Panc1 (cell line): ENCODE measurements around the gene EPHA10. TPM values are rescaled to one million over a fixed set of nuclear protein-coding genes. Genes with fewer than 3 reads are reported as not detected.

Experiments
- ATAC-seq: fragments of 200-7000 bp; cut with Tn5 transposase; 2 replicates; pipeline ENCODE4 v1.9.1; 2020; ENCODE audit warnings: mild to moderate bottlenecking, moderate library complexity
- BruUV-seq: library from RNA; stranded (reverse); fragments of 400-500 nt; replicated peaks from 2 replicates; lab custom pipeline; 2021; lab: Mats Ljungman, UMichigan
- CTCF ChIA-PET: fragments of 300-600 bp; sonication (Branson Sonifier 250); formaldehyde crosslinking; loops from one replicate; lab custom pipeline; 2022; ENCODE audit warnings: antibody characterized with exemption; lab: Charles Lee
- POLR2A ChIA-PET: fragments of 300-600 bp; sonication (Branson Sonifier 250); formaldehyde crosslinking; loops from one replicate; lab custom pipeline; 2022; ENCODE audit warnings: antibody characterized with exemption; lab: Charles Lee
- DNase-seq: peaks from one replicate; pipeline ENCODE4 v3.0.0-alpha.2; 2010; ENCODE audit warnings: low read depth, low spot score
- H3K27ac ChIP-seq: 2 replicates; pipeline ENCODE4 v1.5.1; 2011; ENCODE audit warnings: mild to moderate bottlenecking, low read length, inconsistent platforms
- H3K27me3 ChIP-seq: fragments of 200-500 bp; sonication (Bioruptor generic); 2 replicates; pipeline ENCODE4 v1.6.0; 2014; ENCODE audit warnings: low read length, inconsistent platforms; ENCODE audit not compliant: control insufficient read depth, insufficient read depth
- H3K36me3 ChIP-seq: fragments of 200-500 bp; sonication (Bioruptor generic); 2 replicates; pipeline ENCODE4 v1.5.1; 2014; ENCODE audit warnings: inconsistent platforms, mild to moderate bottlenecking, low read length, moderate library complexity; ENCODE audit not compliant: control insufficient read depth, insufficient read depth
- H3K4me1 ChIP-seq: 2 replicates; pipeline ENCODE4 v1.5.1; 2011; ENCODE audit warnings: inconsistent platforms, mild to moderate bottlenecking, low read length, moderate library complexity; ENCODE audit not compliant: control insufficient read depth, insufficient read depth
- H3K4me3 ChIP-seq, 2 experiments: 2 replicates each; pipeline ENCODE4 v1.5.1; 2011 to 2012; ENCODE audit warnings: low read depth in 2 of 2, low read length in 2 of 2, mild to moderate bottlenecking in 2 of 2, inconsistent platforms in 1 of 2, moderate library complexity in 1 of 2
- H3K9me3 ChIP-seq: fragments of 200-500 bp; sonication (Bioruptor generic); 2 replicates; pipeline ENCODE4 v1.5.1; 2014; ENCODE audit warnings: low read depth, mild to moderate bottlenecking, inconsistent platforms, low read length, moderate library complexity; ENCODE audit not compliant: control insufficient read depth, insufficient read depth
- CTCF ChIP-seq: fragments of 450-650 bp; IDR thresholded peaks from 2 replicates; pipeline ENCODE4 v1.5.1; 2017; ENCODE audit warnings: mild to moderate bottlenecking
- POLR2AphosphoS5 ChIP-seq: IDR thresholded peaks from 2 replicates; pipeline ENCODE4 v1.6.1; 2012; ENCODE audit warnings: mild to moderate bottlenecking, low read depth, low read length, moderate library complexity
- REST ChIP-seq, 2 experiments: IDR thresholded peaks; 2 replicates each; pipeline ENCODE4 v1.6.1; 2011 to 2012; ENCODE audit warnings: low read depth in 2 of 2, control low read depth in 1 of 2, low read length in 1 of 2, mild to moderate bottlenecking in 1 of 2, moderate library complexity in 1 of 2; ENCODE audit not compliant: insufficient read depth in 1 of 2
- SIN3A ChIP-seq: IDR thresholded peaks from 2 replicates; pipeline ENCODE4 v1.6.1; 2012; ENCODE audit warnings: low read depth, mild to moderate bottlenecking, low read length, moderate library complexity, borderline replicate concordance; ENCODE audit not compliant: insufficient read depth
- TCF7L2 ChIP-seq: IDR thresholded peaks from 2 replicates; pipeline ENCODE4 v1.6.1; 2011; ENCODE audit warnings: mild to moderate bottlenecking, low read depth, low read length, inconsistent platforms
- in situ Hi-C: cut with HindIII; loops from 2 replicates; pipeline ENCODE4 v1.10.0; 2016; ENCODE audit warnings: low sequenced_read_pairs, low pct_unique_long_range_greater_than_20kb
- intact Hi-C: fragments of 100-400 bp; cut with micrococcal nuclease; formaldehyde crosslinking; loops from one replicate; pipeline ENCODE4 v1.10.0; 2022; ENCODE audit not compliant: unreplicated experiment
- total RNA-seq: library from RNA; stranded (reverse); gene quantifications from one replicate; pipeline ENCODE4 v1.2.1, GENCODE V29; 2021; ENCODE audit not compliant: unreplicated experiment

EPHA10 gene
- total RNA-seq, 1 experiment from 2014 or later, result 2.8 TPM

GRCh38 chr1:37728416-37728815 lies 36.5 kb downstream of the EPHA10 start:
- CTCF ChIA-PET, result interaction anchor here (0.5 kb wide), 1 partner anchor 108 kb away, joined by 9 read pairs; no protein-coding TSS in a partner anchor
- POLR2A ChIA-PET, result no interaction called here
- ATAC-seq (no peak), DNase-seq (no peak)
- Histone ChIP-seq H3K27me3 (no peaks in the 10 kb centered on the region), H3K4me3 (no peak overlapping the region), H3K27ac (no peak overlapping the region), H3K9me3 (no peaks in the 10 kb centered on the region), H3K4me1 (no peaks in the 10 kb centered on the region), H3K36me3 (no peaks in the 10 kb centered on the region)
- intact Hi-C loops, result no loop called here
- TF ChIP-seq SIN3A, result no peak
- TF ChIP-seq CTCF, result no peak
- TF ChIP-seq REST (IDR thresholded peaks at IDR 0.05; ENCODE audit: insufficient read depth in 1 of 2, low read depth in 2 of 2, low read length in 1 of 2), result no peak
- in situ Hi-C loops, result no loop called here
- no TSS peak for BruUV-seq

GRCh38 chr1:37726751-37727585 lies 38.0 kb downstream of the EPHA10 start:
- ChIA-PET CTCF (no interaction called here), POLR2A (interaction anchor here (0.6 kb wide), 1 partner anchor 16 kb away, joined by 3 read pairs; no protein-coding TSS in a partner anchor)
- Histone ChIP-seq H3K4me1 (no peaks in the 10 kb centered on the region), H3K4me3 (no peak overlapping the region), H3K36me3 (no peaks in the 10 kb centered on the region), H3K9me3 (no peaks in the 10 kb centered on the region), H3K27ac (no peak overlapping the region), H3K27me3 (no peaks in the 10 kb centered on the region)
- DNase-seq (no peak), ATAC-seq (no peak)
- intact Hi-C loops (no loop called here), in situ Hi-C loops (no loop called here)
- TF ChIP-seq SIN3A, result no peak
- BruUV-seq, result no TSS peak

- POLR2A ChIA-PET, result no interaction called here
- H3K9me3 ChIP-seq, result no peaks in the 10 kb centered on the region
- no peaks in the 10 kb centered on the region for H3K27me3 ChIP-seq
- in situ Hi-C loops, result no loop called here
- H3K36me3 ChIP-seq, result no peaks in the 10 kb centered on the region
- intact Hi-C loops, result no loop called here
- CTCF ChIA-PET, result no interaction called here
- no peak for TF ChIP-seq TCF7L2
- no peak for TF ChIP-seq POLR2AphosphoS5
- H3K4me3 ChIP-seq, result no peak overlapping the region
- no peak for DNase-seq
- no peak; the same call in 1 of the 2 replicates for ATAC-seq
- no TSS peak for BruUV-seq
- no peaks in the 10 kb centered on the region for H3K4me1 ChIP-seq
- H3K27ac ChIP-seq, result no peak overlapping the region
Measured at GRCh38 chr1:37725851-37726613, 38.9 kb downstream of the EPHA10 start.
